Parathyroid adenoma (tissue), 2 donors: ENCODE data around the gene E2F8.
A peak's percentile ranks its signal among the peaks of the same experiment; 100 is the strongest.
"Not testable (repeated sequence)": the region's sequence is repeated elsewhere in the genome, so short reads cannot be mapped to it uniquely, and the experiment has no call there.

Source experiments
- H2AFZ ChIP-seq: fragments of 300-600 bp; sonication (generic); one replicate; pipeline ENCODE4 v1.7.0; 2017; ENCODE audit warnings: antibody characterized with exemption, mild to moderate bottlenecking
- H3K27ac ChIP-seq: fragments of 300-600 bp; sonication (generic); one replicate; pipeline ENCODE4 v1.7.0; 2017
- H3K27me3 ChIP-seq: fragments of 300-600 bp; sonication (generic); one replicate; pipeline ENCODE4 v1.7.0; 2017; ENCODE audit warnings: low read length; ENCODE audit not compliant: control insufficient read depth, insufficient read depth
- H3K36me3 ChIP-seq: fragments of 300-600 bp; sonication (generic); one replicate; pipeline ENCODE4 v1.7.0; 2017; ENCODE audit warnings: low read length; ENCODE audit not compliant: control insufficient read depth, insufficient read depth
- H3K4me1 ChIP-seq: fragments of 300-600 bp; sonication (generic); one replicate; pipeline ENCODE4 v1.7.0; 2017; ENCODE audit warnings: control low read depth
- H3K4me2 ChIP-seq: fragments of 300-600 bp; sonication (generic); one replicate; pipeline ENCODE4 v1.7.0; 2017; ENCODE audit warnings: low read length
- H3K4me3 ChIP-seq: fragments of 300-600 bp; sonication (generic); one replicate; pipeline ENCODE4 v1.7.0; 2017; ENCODE audit warnings: low read depth, low read length
- H3K79me2 ChIP-seq: fragments of 300-600 bp; sonication (generic); one replicate; pipeline ENCODE4 v1.7.0; 2017; ENCODE audit warnings: control low read depth
- H3K9ac ChIP-seq: fragments of 300-600 bp; sonication (generic); one replicate; pipeline ENCODE4 v1.7.0; 2017; ENCODE audit warnings: mild to moderate bottlenecking
- H3K9me3 ChIP-seq: fragments of 300-600 bp; sonication (generic); one replicate; pipeline ENCODE4 v1.7.0; 2017; ENCODE audit warnings: low read length; ENCODE audit not compliant: control insufficient read depth
- CTCF ChIP-seq: fragments of 300-600 bp; sonication (generic); IDR thresholded peaks from one replicate; pipeline ENCODE4 v1.7.0; 2017; ENCODE audit warnings: antibody characterized with exemption, mild to moderate bottlenecking
- donor health status: primary hyperparathyroidism.

The E2F8 gene

GRCh38 chr11:19263333-19263732 is 22.6 kb upstream of the E2F8 start:
- Histone ChIP-seq H3K4me3 (no peak overlapping the region), H3K4me2 (no peak overlapping the region), H3K36me3 (no peaks in the 10 kb centered on the region), H3K79me2 (no peaks in the 10 kb centered on the region), H3K9me3 (no peaks in the 10 kb centered on the region), H2AFZ (no peak overlapping the region), H3K27ac (no peak overlapping the region), H3K4me1 (no peaks in the 10 kb centered on the region), H3K27me3 (no peaks in the 10 kb centered on the region), H3K9ac (no peak overlapping the region)
- TF ChIP-seq CTCF: no peak

GRCh38 chr11:19259487-19260345 is 19.0 kb upstream of the E2F8 start:
- Histone ChIP-seq H3K79me2 (no peaks in the 10 kb centered on the region), H3K9me3 (no peaks in the 10 kb centered on the region), H3K27ac (no peak overlapping the region), H3K36me3 (no peaks in the 10 kb centered on the region), H3K4me3 (peak overlapping the region; percentile 20), H3K9ac (no peak overlapping the region), H3K4me2 (peak overlapping the region; percentile 44), H3K4me1 (no peaks in the 10 kb centered on the region), H3K27me3 (no peaks in the 10 kb centered on the region), H2AFZ (no peak overlapping the region)
- TF ChIP-seq CTCF: peak; percentile 77

- Histone ChIP-seq H3K27ac (no peak overlapping the region), H3K4me1 (no peaks in the 10 kb centered on the region), H3K9me3 (no peaks in the 10 kb centered on the region), H3K4me3 (no peak overlapping the region), H3K27me3 (no peaks in the 10 kb centered on the region), H3K4me2 (no peak overlapping the region), H3K36me3 (no peaks in the 10 kb centered on the region), H3K79me2 (no peaks in the 10 kb centered on the region), H2AFZ (no peak overlapping the region), H3K9ac (no peak overlapping the region)
- TF ChIP-seq CTCF: no peak
Observed at GRCh38 chr11:19258641-19259230, 18.0 kb upstream of the E2F8 start.

GRCh38 chr11:19254441-19254840 is 13.7 kb upstream of the E2F8 start:
- not testable (repeated sequence) for H3K79me2 ChIP-seq, H3K27me3 ChIP-seq, H3K4me1 ChIP-seq, H3K27ac ChIP-seq, H3K36me3 ChIP-seq, H3K9ac ChIP-seq, H3K4me2 ChIP-seq, H3K4me3 ChIP-seq, H3K9me3 ChIP-seq, H2AFZ ChIP-seq

GRCh38 chr11:19253817-19254216 is 13.1 kb upstream of the E2F8 start:
- no peak for TF ChIP-seq CTCF
- Histone ChIP-seq H3K79me2 (no peaks in the 10 kb centered on the region), H3K4me2 (no peak overlapping the region), H3K9ac (no peak overlapping the region), H3K4me1 (no peaks in the 10 kb centered on the region), H3K4me3 (no peak overlapping the region), H3K36me3 (no peaks in the 10 kb centered on the region), H2AFZ (no peak overlapping the region), H3K9me3 (no peaks in the 10 kb centered on the region), H3K27me3 (no peaks in the 10 kb centered on the region), H3K27ac (no peak overlapping the region)
